NCI-H2081 treated with DMSO at 0.1 percent for 48 hours (cell line): ENCODE measurements around the gene TNC.

Experiments
- DNase-seq: peaks from one replicate; lab custom pipeline; 2025; lab: John Stamatoyannopoulos, UW

TNC gene

GRCh38 chr9:115012486-115012885 lies 105.5 kb downstream of the TNC start:
- no peak for DNase-seq

GRCh38 chr9:115010874-115011273 lies 107.1 kb downstream of the TNC start:
- no peak for DNase-seq

GRCh38 chr9:115008536-115009270 lies 109.3 kb downstream of the TNC start:
- no peak for DNase-seq

- no peak for DNase-seq
These were observed 111.3 kb downstream of the TNC start for GRCh38 chr9:115006660-115007059.

GRCh38 chr9:115005322-115005721 lies 112.6 kb downstream of the TNC start:
- DNase-seq = no peak

- no peak for DNase-seq
These were observed 113.4 kb downstream of the TNC start for GRCh38 chr9:115004545-115004944.

GRCh38 chr9:115002371-115003120 lies 115.4 kb downstream of the TNC start:
- DNase-seq = no peak

GRCh38 chr9:115000217-115000639 lies 117.7 kb downstream of the TNC start:
- no peak for DNase-seq

- DNase-seq = no peak
These were observed 119.6 kb downstream of the TNC start for GRCh38 chr9:114998326-114998725.

GRCh38 chr9:114995681-114996221 lies 122.2 kb downstream of the TNC start:
- no peak for DNase-seq

GRCh38 chr9:114994768-114995167 lies 123.2 kb downstream of the TNC start:
- no peak for DNase-seq

- DNase-seq = no peak
These were observed 126.1 kb downstream of the TNC start for GRCh38 chr9:114991861-114992260.

- DNase-seq = no peak
These were observed 127.1 kb downstream of the TNC start for GRCh38 chr9:114990901-114991300.

- DNase-seq = no peak
These were observed 128.2 kb downstream of the TNC start for GRCh38 chr9:114989600-114990410.

- no peak for DNase-seq
These were observed 128.9 kb downstream of the TNC start for GRCh38 chr9:114988962-114989599.

- no peak for DNase-seq
These were observed 130.8 kb downstream of the TNC start for GRCh38 chr9:114987116-114987515.

- DNase-seq = no peak
These were observed 131.9 kb downstream of the TNC start for GRCh38 chr9:114985959-114986501.

- no peak for DNase-seq
These were observed 136.9 kb downstream of the TNC start for GRCh38 chr9:114981063-114981462.

GRCh38 chr9:114973216-114973615 lies 144.7 kb downstream of the TNC start:
- no peak for DNase-seq

- no peak for DNase-seq
These were observed 145.3 kb downstream of the TNC start for GRCh38 chr9:114972510-114973136.
